ENCODE data around the gene GNG2.

DNA sequence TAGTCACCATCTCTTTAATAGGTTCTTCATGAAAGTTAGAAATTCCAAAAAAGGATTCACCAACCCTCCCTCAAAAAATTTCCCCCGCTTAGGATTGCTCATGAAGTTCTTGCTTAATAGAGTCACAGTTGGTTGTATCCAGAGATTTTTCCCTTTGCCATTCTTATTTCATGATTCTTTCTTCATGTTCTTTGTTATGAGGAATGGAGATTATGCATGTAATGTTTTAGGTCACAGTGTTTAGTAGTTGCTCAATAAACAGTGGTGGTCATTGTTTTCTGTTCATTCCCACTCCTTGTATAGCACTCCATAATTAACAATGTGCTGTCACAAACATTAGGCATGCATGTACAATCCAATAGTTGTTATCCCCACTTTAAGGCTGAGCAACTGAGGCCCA, 77.7 kb downstream of the GNG2 start:
- TF ChIP-seq, protein P1, sequence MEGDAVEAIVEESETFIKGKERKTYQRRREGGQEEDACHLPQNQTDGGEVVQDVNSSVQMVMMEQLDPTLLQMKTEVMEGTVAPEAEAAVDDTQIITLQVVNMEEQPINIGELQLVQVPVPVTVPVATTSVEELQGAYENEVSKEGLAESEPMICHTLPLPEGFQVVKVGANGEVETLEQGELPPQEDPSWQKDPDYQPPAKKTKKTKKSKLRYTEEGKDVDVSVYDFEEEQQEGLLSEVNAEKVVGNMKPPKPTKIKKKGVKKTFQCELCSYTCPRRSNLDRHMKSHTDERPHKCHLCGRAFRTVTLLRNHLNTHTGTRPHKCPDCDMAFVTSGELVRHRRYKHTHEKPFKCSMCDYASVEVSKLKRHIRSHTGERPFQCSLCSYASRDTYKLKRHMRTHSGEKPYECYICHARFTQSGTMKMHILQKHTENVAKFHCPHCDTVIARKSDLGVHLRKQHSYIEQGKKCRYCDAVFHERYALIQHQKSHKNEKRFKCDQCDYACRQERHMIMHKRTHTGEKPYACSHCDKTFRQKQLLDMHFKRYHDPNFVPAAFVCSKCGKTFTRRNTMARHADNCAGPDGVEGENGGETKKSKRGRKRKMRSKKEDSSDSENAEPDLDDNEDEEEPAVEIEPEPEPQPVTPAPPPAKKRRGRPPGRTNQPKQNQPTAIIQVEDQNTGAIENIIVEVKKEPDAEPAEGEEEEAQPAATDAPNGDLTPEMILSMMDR (IDR thresholded peaks at IDR 0.05), result no peak
- TF ChIP-seq EZH2 (IDR thresholded peaks at IDR 0.05), result no peak

Data from neural progenitor cell (in vitro differentiated cells).